Measurements from ENCODE around the gene SNCB. TPM values are rescaled to one million over a fixed set of nuclear protein-coding genes. Genes with fewer than 3 reads are reported as not detected.

The SNCB gene
- total RNA-seq, 1 donor from 2014 or later, result 0.24 TPM

- H3K36me3 Mint-ChIP-seq (ENCODE audit: insufficient read depth), result no peaks in the 10 kb centered on the region
- DNase-seq (ENCODE audit: low spot score, unreplicated experiment), result no peak
These were observed 8.1 kb upstream of the SNCB start for GRCh38 chr5:176638437-176638836.

GRCh38 chr5:176637556-176637955, 7.2 kb upstream of the SNCB start:
- H3K4me1 Mint-ChIP-seq (ENCODE audit: low read depth), result no peaks in the 10 kb centered on the region
- TF ChIP-seq CTCF (IDR thresholded peaks at IDR 0.05; ENCODE audit: unreplicated experiment), result no peak
- H3K9me3 Mint-ChIP-seq (ENCODE audit: low read depth), result peaks cover 5% of the 10 kb centered on the region
- H3K36me3 Mint-ChIP-seq (ENCODE audit: insufficient read depth), result no peaks in the 10 kb centered on the region
- H3K27ac Mint-ChIP-seq, result no peak overlapping the region
- no peak overlapping the region for H3K4me3 Mint-ChIP-seq (ENCODE audit: low read depth)
- peaks cover 69% of the 10 kb centered on the region for H3K27me3 Mint-ChIP-seq
- no peak for DNase-seq (ENCODE audit: low spot score, unreplicated experiment)

More at GRCh38 chr5:176638437-176638836, 8.1 kb upstream of the SNCB start:
- no peak overlapping the region for H3K4me3 Mint-ChIP-seq (ENCODE audit: low read depth)
- peaks cover 60% of the 10 kb centered on the region for H3K27me3 Mint-ChIP-seq
- no peak for TF ChIP-seq CTCF (IDR thresholded peaks at IDR 0.05; ENCODE audit: unreplicated experiment)
- H3K4me1 Mint-ChIP-seq (ENCODE audit: low read depth), result no peaks in the 10 kb centered on the region
- no peak overlapping the region for H3K27ac Mint-ChIP-seq
- H3K9me3 Mint-ChIP-seq (ENCODE audit: low read depth), result peaks cover 5% of the 10 kb centered on the region

GRCh38 chr5:176636426-176636825, 6.1 kb upstream of the SNCB start:
- peaks cover 5% of the 10 kb centered on the region for H3K9me3 Mint-ChIP-seq (ENCODE audit: low read depth)
- TF ChIP-seq CTCF (IDR thresholded peaks at IDR 0.05; ENCODE audit: unreplicated experiment), result no peak

GRCh38 chr5:176633598-176633997, 3.3 kb upstream of the SNCB start:
- H3K36me3 Mint-ChIP-seq (ENCODE audit: insufficient read depth), result no peaks in the 10 kb centered on the region
- H3K27me3 Mint-ChIP-seq, result peaks cover 84% of the 10 kb centered on the region
- no peak overlapping the region for H3K27ac Mint-ChIP-seq
- peaks cover 5% of the 10 kb centered on the region for H3K9me3 Mint-ChIP-seq (ENCODE audit: low read depth)
- H3K4me3 Mint-ChIP-seq (ENCODE audit: low read depth), result no peak overlapping the region
- DNase-seq (ENCODE audit: low spot score, unreplicated experiment), result no peak
- no peak for TF ChIP-seq CTCF (IDR thresholded peaks at IDR 0.05; ENCODE audit: unreplicated experiment)
- peaks cover 3% of the 10 kb centered on the region for H3K4me1 Mint-ChIP-seq (ENCODE audit: low read depth)

More at GRCh38 chr5:176636426-176636825, 6.1 kb upstream of the SNCB start:
- Mint-ChIP-seq H3K4me1 (ENCODE audit: low read depth) (no peaks in the 10 kb centered on the region), H3K4me3 (ENCODE audit: low read depth) (no peak overlapping the region), H3K36me3 (ENCODE audit: insufficient read depth) (no peaks in the 10 kb centered on the region), H3K27ac (no peak overlapping the region), H3K27me3 (peaks cover 78% of the 10 kb centered on the region)
- no peak for DNase-seq (ENCODE audit: low spot score, unreplicated experiment)

- Mint-ChIP-seq H3K4me3 (ENCODE audit: low read depth) (no peak overlapping the region), H3K4me1 (ENCODE audit: low read depth) (peaks cover 3% of the 10 kb centered on the region), H3K9me3 (ENCODE audit: low read depth) (peaks cover 5% of the 10 kb centered on the region), H3K27ac (no peak overlapping the region), H3K27me3 (peaks cover 85% of the 10 kb centered on the region), H3K36me3 (ENCODE audit: insufficient read depth) (no peaks in the 10 kb centered on the region)
- TF ChIP-seq CTCF (IDR thresholded peaks at IDR 0.05; ENCODE audit: unreplicated experiment), result no peak
- no peak for DNase-seq (ENCODE audit: low spot score, unreplicated experiment)
These were observed 2.4 kb upstream of the SNCB start for GRCh38 chr5:176632745-176633144.

Data from progenitor cell of endocrine pancreas (in vitro differentiated cells).